IMR-90 (cell line): ENCODE data around the gene SEPTIN10.

Source experiments
- MAFK ChIP-seq: IDR thresholded peaks from 2 replicates; pipeline ENCODE4 v1.6.1; 2012; ENCODE audit warnings: low read depth, low read length, improper control_type of control experiment
- POLR2A ChIP-seq: IDR thresholded peaks from 2 replicates; pipeline ENCODE4 v1.6.1; 2012; ENCODE audit warnings: mild to moderate bottlenecking, low read depth, low read length
- RAD21 ChIP-seq: IDR thresholded peaks from 2 replicates; pipeline ENCODE4 v1.6.1; 2012; ENCODE audit warnings: low read length, improper control_type of control experiment
- RCOR1 ChIP-seq: IDR thresholded peaks from 2 replicates; pipeline ENCODE4 v1.6.1; 2012; ENCODE audit warnings: mild to moderate bottlenecking, low read length, improper control_type of control experiment; ENCODE audit not compliant: insufficient replicate concordance
- SMC3 ChIP-seq: fragments of 150-350 bp; IDR thresholded peaks from 2 replicates; pipeline ENCODE4 v1.6.1; 2016; ENCODE audit warnings: low read depth, mild to moderate bottlenecking, antibody characterized with exemption, low read length, moderate library complexity
- TF ChIP-seq, protein P1 (sequence below): conservative IDR thresholded peaks from 2 replicates; pipeline ENCODE4 v1.5.1; 2012; ENCODE audit warnings: mild to moderate bottlenecking, low read depth, low read length, improper control_type of control experiment
- TF ChIP-seq, protein P2 (sequence below): fragments of 150-350 bp; IDR thresholded peaks from 2 replicates; pipeline ENCODE4 v1.6.1; 2017; ENCODE audit warnings: mild to moderate bottlenecking, antibody characterized with exemption, low read length, low read depth

GRCh38 chr2:109512076-109512475 lies 101.7 kb downstream of the SEPTIN10 start:
- TF ChIP-seq, protein P1, sequence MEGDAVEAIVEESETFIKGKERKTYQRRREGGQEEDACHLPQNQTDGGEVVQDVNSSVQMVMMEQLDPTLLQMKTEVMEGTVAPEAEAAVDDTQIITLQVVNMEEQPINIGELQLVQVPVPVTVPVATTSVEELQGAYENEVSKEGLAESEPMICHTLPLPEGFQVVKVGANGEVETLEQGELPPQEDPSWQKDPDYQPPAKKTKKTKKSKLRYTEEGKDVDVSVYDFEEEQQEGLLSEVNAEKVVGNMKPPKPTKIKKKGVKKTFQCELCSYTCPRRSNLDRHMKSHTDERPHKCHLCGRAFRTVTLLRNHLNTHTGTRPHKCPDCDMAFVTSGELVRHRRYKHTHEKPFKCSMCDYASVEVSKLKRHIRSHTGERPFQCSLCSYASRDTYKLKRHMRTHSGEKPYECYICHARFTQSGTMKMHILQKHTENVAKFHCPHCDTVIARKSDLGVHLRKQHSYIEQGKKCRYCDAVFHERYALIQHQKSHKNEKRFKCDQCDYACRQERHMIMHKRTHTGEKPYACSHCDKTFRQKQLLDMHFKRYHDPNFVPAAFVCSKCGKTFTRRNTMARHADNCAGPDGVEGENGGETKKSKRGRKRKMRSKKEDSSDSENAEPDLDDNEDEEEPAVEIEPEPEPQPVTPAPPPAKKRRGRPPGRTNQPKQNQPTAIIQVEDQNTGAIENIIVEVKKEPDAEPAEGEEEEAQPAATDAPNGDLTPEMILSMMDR: no peak
- TF ChIP-seq, protein P2, sequence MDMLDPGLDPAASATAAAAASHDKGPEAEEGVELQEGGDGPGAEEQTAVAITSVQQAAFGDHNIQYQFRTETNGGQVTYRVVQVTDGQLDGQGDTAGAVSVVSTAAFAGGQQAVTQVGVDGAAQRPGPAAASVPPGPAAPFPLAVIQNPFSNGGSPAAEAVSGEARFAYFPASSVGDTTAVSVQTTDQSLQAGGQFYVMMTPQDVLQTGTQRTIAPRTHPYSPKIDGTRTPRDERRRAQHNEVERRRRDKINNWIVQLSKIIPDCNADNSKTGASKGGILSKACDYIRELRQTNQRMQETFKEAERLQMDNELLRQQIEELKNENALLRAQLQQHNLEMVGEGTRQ: no peak
- TF ChIP-seq POLR2A (no peak), MAFK (no peak), RAD21 (no peak), SMC3 (no peak), RCOR1 (no peak)
